GM18519 (cell line): ENCODE measurements around the gene TNC.

ENCODE experiments used
- ATAC-seq: cut with Tn5 transposase; IDR thresholded peaks from one replicate; pipeline ENCODE4 v1.9.1; 2021; ENCODE audit warnings: mild to moderate bottlenecking, moderate library complexity; ENCODE audit not compliant: unreplicated experiment, low FRiP score

Gene TNC

GRCh38 chr9:115117999-115118878 lies at the start of gene TNC:
Gene TNC, minus strand, starts transcription at chr9:115118157. Its CDS starts 27,139 bp downstream, at chr9:115091018.
- no peak for ATAC-seq

DNA sequence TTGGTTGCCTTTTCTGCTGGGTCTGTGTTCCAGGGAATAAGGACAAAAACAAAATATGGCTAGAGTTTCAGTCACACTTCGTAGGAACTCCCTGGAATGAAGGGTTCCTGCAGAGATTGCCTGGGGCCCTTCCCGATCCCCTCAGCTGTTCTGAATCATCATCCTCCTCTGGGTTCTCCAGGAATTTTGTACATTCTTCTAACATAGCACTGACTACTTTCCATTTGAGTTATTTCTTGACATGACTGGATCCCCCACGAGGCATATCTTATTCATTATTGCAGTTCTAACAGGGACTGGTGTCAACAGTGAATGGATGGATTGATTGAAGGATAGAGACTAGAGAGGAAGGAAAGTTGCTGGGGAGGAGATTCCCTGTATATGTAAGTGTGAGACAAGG lies 49.2 kb upstream of the TNC start:
- no peak for ATAC-seq

DNA sequence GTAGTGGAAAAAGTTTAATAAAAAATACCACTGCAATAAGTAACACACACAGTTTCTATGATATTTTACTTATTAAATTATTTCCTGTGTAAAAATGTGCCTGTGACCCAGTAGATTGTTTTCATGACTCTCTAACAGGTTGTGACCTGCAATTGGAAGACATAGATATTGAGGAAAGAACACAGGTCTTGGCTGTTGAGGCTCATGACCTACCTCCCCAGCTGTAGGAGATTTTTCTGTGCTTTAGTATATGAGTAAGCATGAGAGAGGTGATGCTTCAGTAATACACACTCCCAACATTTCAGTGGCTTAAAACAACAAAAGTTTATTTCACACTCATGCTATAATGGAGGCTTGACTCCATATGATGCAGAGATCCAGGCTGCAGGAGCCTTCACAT lies 47.3 kb upstream of the TNC start:
- no peak for ATAC-seq

DNA sequence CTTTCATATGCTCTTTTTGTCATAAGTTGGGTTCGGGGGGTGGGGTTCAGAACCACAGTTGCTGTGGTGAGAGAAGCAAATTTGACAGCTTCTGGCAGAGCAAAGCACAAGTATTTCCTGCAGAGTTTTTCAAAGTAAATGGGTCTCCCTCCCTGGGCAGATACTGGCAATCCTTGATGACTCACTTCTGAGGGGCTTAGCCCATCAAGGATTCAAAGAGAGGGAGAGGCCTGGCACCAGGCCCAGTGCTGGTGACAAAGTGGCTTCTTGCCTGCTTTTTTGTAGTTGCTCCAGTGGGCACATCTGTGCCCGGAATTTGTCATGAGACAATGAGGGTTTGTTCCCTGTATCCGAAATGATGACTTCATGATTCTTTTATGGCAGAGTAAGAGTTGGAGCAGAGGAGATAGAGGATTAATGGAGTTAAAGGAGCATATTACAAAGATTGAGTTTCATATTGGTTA lies 46.6 kb upstream of the TNC start:
- no peak for ATAC-seq

DNA sequence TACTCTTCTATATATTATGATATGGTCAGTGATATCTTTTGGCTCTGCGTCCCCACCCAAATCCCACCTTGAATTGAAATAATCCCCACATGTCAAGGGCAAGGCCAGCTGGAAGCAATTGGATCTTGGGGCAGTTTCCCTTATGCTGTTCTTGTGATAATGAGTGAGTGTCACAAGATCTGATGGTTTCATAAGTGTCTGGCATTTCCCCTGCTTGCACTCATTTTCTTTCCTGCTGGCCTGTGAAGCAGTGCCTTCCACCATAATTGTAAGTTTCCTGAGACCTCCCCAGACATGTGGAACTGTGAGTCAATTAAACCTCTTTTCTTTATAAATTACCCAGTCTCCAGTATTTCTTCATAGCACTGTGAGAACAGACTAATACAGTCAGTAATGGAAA lies 45.0 kb upstream of the TNC start:
- no peak for ATAC-seq

GRCh38 chr9:115161446-115161845 lies 43.5 kb upstream of the TNC start:
- no peak for ATAC-seq

DNA sequence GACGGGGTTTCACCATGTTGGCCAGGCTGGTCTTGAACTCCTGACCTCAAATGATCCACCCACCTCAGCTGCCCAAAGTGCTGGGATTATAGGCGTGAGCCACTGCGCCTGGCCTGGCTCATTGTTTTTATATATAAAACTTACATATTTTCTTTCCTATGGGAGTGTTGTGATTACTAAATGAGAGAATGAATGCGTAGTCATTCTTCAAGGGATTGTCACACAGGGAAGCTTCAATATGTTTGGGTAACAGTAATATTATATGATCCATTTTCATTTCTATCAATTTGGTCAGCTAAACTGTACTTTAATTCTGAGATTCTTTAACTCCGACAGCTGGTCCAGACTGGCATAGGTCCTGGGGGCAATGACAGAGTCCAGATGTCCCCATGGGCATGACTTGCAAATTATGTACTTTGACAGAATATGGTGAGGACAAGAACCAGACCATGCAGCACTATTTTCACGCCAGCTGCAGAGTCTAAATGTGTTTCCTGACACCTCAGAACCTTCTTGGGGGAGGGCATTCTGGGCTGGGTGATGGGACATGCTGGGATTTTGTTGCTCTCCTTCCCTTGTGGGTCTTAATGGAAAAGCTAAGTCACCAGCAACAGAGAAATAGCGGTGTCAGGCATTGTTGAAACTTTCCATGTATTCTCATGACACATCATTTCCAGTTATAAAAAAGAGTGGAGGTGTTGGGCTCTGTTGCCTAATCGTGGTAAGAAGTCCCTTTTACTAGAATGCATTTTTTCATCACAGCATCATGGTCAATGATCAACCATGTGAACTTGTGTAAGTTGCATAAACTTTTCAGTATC lies 40.9 kb upstream of the TNC start:
- ATAC-seq, result no peak

- no peak for ATAC-seq
These were observed 39.3 kb upstream of the TNC start for GRCh38 chr9:115157245-115157674.

- no peak for ATAC-seq
These were observed 37.1 kb upstream of the TNC start for GRCh38 chr9:115155037-115155436.

GRCh38 chr9:115154617-115155016 lies 36.7 kb upstream of the TNC start:
- no peak for ATAC-seq

DNA sequence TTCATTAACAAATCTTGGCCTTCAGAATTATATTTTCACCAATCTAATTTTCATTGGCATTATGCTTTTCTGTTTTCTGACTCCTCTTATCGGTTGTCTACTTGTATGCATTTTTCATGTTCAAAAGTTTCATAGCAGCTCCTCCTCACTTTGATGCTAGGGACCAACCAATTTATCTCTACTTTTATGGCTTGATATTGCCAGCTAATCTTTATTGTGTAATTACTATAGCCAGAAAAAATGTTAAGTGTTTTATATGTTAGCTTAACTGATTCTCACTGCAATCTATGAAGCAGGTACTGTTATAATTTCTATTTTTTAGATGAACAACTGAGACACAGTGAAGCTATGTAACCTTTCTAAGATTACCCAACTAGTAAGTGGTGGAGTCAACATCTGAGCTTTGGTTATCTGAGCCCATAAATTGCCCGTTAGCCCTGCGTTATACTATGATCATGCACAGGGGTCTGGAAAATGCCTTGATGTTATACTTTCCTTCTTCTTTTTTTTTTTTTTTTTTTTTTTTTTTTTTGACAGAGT lies 34.4 kb upstream of the TNC start:
- ATAC-seq, result no peak

- no peak for ATAC-seq
These were observed 30.8 kb upstream of the TNC start for GRCh38 chr9:115148721-115149120.

DNA sequence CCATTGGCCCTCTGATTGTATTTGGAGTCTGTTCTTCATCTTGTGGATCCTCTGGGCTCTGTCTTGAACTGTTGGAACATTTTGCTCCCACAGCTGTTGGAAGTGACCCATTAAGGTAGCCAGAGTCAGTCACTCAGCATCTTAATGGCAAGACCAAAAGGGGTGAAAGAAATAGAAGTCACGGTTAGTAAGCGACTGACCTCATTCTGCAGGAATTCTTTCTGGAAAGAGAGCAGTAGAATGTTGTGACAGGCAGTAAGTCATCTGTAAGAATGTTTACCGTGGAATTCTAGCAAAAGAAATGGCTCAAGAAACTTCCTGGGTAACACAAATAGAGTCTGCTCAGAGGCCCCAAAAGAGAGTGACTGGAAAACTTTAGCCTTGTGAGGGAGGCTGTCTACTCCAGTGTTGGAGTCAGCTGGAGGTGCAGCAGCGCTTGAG lies 28.6 kb upstream of the TNC start:
- ATAC-seq, result no peak

DNA sequence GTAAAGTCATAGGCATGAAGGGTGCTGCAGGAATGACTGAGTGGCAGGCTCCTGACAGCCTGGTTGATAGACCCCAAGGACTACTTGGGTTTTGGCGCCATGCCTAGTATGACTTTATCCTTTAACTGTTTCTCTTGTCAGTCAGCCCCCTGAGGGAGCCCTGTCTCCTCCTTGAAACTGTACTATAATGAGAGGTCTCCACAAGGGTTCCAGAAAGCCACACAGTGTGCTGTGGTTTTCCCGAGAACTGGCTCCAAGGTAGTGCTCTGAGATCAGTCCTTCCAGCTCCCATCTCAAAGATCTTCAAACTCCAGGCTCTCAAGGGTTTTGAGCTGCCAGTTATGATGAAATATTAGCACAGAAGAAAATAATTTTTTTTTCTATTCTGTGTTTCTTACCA lies 26.7 kb upstream of the TNC start:
- ATAC-seq, result no peak

GRCh38 chr9:115143689-115144088 lies 25.7 kb upstream of the TNC start:
- ATAC-seq, result no peak

- ATAC-seq, result no peak
These were observed 24.7 kb upstream of the TNC start for GRCh38 chr9:115142517-115143270.

DNA sequence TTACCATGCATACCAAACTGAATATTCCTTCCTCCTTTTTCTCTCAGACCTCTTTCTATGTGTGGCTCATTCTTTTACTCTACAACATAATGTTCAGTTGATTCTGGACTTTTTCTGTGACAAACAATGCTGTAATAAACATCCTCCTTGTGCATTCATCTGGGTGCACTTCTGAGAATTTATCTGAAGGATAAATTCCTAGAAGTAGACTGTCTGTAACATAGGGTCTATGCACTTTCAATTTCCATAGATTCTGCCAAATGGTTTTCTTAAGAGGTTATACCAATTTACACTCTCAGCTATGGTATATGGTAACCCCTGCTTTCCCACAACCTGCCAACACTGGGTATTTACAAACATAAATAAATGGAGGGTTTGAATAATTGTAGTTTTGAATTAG lies 24.1 kb upstream of the TNC start:
- no peak for ATAC-seq

DNA sequence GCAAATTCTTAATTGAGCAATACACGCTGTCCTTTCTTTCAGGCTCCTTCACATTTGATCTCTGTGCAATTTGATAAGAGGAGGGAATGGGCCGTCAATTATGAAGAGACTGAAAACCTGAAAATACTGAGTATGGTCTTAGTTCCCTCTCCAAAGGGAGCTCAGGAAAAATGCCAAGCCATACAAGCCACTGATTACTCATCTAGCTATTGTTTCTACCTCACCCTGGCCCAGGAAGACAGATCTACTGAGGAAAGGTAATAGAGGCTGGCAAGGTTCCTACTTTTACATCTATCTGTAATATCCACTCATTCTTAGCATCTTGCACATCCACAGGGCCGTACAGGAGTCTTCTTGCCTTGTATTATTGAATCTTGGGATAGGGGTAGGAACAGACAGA lies 23.7 kb upstream of the TNC start:
- ATAC-seq, result no peak

DNA sequence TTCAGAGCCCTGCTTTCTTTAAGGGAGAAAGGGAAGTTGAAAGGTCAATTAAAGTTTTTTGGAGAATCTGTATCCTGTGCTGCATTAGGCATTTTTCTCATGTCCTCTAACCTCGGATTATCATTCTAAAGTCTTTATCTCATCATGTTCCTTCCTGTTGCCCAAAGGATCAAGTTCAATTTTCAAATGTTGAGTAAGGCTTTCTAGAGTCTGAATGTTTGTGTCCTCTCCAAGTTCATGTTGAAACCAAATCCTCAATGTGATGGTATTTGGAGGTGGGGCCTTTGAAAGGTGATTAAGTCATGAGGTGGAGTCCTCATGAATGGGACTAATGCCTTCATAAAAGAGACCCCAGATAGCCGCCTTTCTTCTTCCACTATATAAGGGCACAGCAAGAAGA lies 20.2 kb upstream of the TNC start:
- no peak for ATAC-seq

GRCh38 chr9:115137526-115137925 lies 19.6 kb upstream of the TNC start:
- no peak for ATAC-seq
